HG02938 (cell line): Measurements from ENCODE around the gene MFGE8.

ENCODE experiments used
- ATAC-seq: cut with Tn5 transposase; IDR thresholded peaks from one replicate; pipeline ENCODE4 v1.9.1; 2021; ENCODE audit warnings: mild to moderate bottlenecking, moderate library complexity; ENCODE audit not compliant: unreplicated experiment

MFGE8 gene

GRCh38 chr15:88920186-88920891, 7.2 kb upstream of the MFGE8 start:
- ATAC-seq: no peak

GRCh38 chr15:88918738-88919137, 5.6 kb upstream of the MFGE8 start:
- ATAC-seq: peak; percentile 64

- no peak for ATAC-seq
These were observed 4.6 kb upstream of the MFGE8 start for GRCh38 chr15:88917760-88918159.

GRCh38 chr15:88915354-88915753, 2.2 kb upstream of the MFGE8 start:
- ATAC-seq: no peak

- ATAC-seq: no peak
These were observed 631 bp upstream of the MFGE8 start for GRCh38 chr15:88913850-88914169.

- no peak for ATAC-seq
These were observed 668 bp downstream of the MFGE8 start for GRCh38 chr15:88912500-88912921.

GRCh38 chr15:88911766-88912118, 1.4 kb downstream of the MFGE8 start:
- no peak for ATAC-seq

GRCh38 chr15:88909956-88910831, 3.0 kb downstream of the MFGE8 start:
- no peak for ATAC-seq

- no peak for ATAC-seq
These were observed 4.2 kb downstream of the MFGE8 start for GRCh38 chr15:88908697-88909621.

GRCh38 chr15:88908123-88908522, 5.1 kb downstream of the MFGE8 start:
- no peak for ATAC-seq

GRCh38 chr15:88907111-88907510, 6.1 kb downstream of the MFGE8 start:
- no peak for ATAC-seq

- no peak for ATAC-seq
These were observed 6.6 kb downstream of the MFGE8 start for GRCh38 chr15:88906551-88906950.

- no peak for ATAC-seq
These were observed 7.0 kb downstream of the MFGE8 start for GRCh38 chr15:88906130-88906529.

- no peak for ATAC-seq
These were observed 7.6 kb downstream of the MFGE8 start for GRCh38 chr15:88905576-88905975.

- ATAC-seq: peak; percentile 84
These were observed 8.4 kb downstream of the MFGE8 start for GRCh38 chr15:88904624-88905327.

- no peak for ATAC-seq
These were observed 8.9 kb downstream of the MFGE8 start for GRCh38 chr15:88904257-88904623.

- no peak for ATAC-seq
These were observed 10.3 kb downstream of the MFGE8 start for GRCh38 chr15:88902846-88903245.

GRCh38 chr15:88902221-88902835, 10.9 kb downstream of the MFGE8 start:
- ATAC-seq: no peak

- no peak for ATAC-seq
These were observed 11.5 kb downstream of the MFGE8 start for GRCh38 chr15:88901508-88902220.

- ATAC-seq: no peak
These were observed 12.2 kb downstream of the MFGE8 start for GRCh38 chr15:88900982-88901418.
